Keratinocyte (primary cell): ENCODE data around the gene UNKL. TPM values are rescaled to one million over a fixed set of nuclear protein-coding genes. Genes with fewer than 3 reads are reported as not detected.

Source experiments
- DNase-seq: peaks from one replicate; pipeline ENCODE4 v3.0.0-alpha.2; 2011; ENCODE audit warnings: low read depth, missing footprints, low spot score
- FAIRE-seq: peaks from 2 replicates; lab custom pipeline; 2011; peaks lifted over from hg19 to GRCh38; lab: Jason Lieb, UNC
- H2AFZ ChIP-seq: 2 replicates; pipeline ENCODE4 v1.6.0; 2012; ENCODE audit warnings: low read length, control low read depth, inconsistent platforms; ENCODE audit not compliant: control insufficient read depth
- H3K27ac ChIP-seq: 2 replicates; pipeline ENCODE4 v1.5.1; 2011; ENCODE audit warnings: low read length; ENCODE audit not compliant: control insufficient read depth, insufficient read depth
- H3K27me3 ChIP-seq: 3 replicates; pipeline ENCODE4 v1.6.0; 2011; ENCODE audit warnings: low read length; ENCODE audit not compliant: control insufficient read depth, insufficient read depth; ENCODE audit errors: extremely low read depth
- H3K36me3 ChIP-seq, 2 experiments: 2 replicates in 1 of 2; 3 replicates in 1 of 2; pipeline ENCODE4 v1.5.1; 2011; ENCODE audit warnings: low read length in 2 of 2, mild to moderate bottlenecking in 1 of 2; ENCODE audit not compliant: control insufficient read depth in 2 of 2, insufficient read depth in 2 of 2; ENCODE audit errors: extremely low read depth in 1 of 2
- H3K4me1 ChIP-seq: 3 replicates; pipeline ENCODE4 v1.5.1; 2011; ENCODE audit warnings: low read length; ENCODE audit not compliant: control insufficient read depth, insufficient read depth; ENCODE audit errors: extremely low read depth
- H3K4me2 ChIP-seq: 3 replicates; pipeline ENCODE4 v1.6.0; 2011; ENCODE audit warnings: low read depth, low read length; ENCODE audit not compliant: control insufficient read depth, insufficient read depth; ENCODE audit errors: extremely low read depth
- H3K4me3 ChIP-seq, 3 experiments: fragments of 200-600 bp in 1 of 3; sonication (generic) in 1 of 3; 2 replicates in 2 of 3; 3 replicates in 1 of 3; pipeline ENCODE4 v1.5.1; 2011 to 2016; ENCODE audit warnings: low read length in 3 of 3, mild to moderate bottlenecking in 3 of 3, control low read depth in 2 of 3, inconsistent platforms in 1 of 3, low read depth in 1 of 3, mixed read lengths in 1 of 3, mixed run types in 1 of 3, moderate library complexity in 1 of 3; ENCODE audit not compliant: control insufficient read depth in 2 of 3, insufficient read depth in 2 of 3; ENCODE audit errors: extremely low read depth in 1 of 3
- H3K79me2 ChIP-seq: 2 replicates; pipeline ENCODE4 v1.6.0; 2012; ENCODE audit warnings: low read length; ENCODE audit not compliant: control insufficient read depth, insufficient read depth
- H3K9ac ChIP-seq: 3 replicates; pipeline ENCODE4 v1.6.0; 2011; ENCODE audit warnings: low read length; ENCODE audit not compliant: control insufficient read depth, insufficient read depth; ENCODE audit errors: extremely low read depth
- H3K9me1 ChIP-seq: 3 replicates; pipeline ENCODE4 v1.6.0; 2011; ENCODE audit warnings: low read length; ENCODE audit not compliant: control insufficient read depth, insufficient read depth; ENCODE audit errors: extremely low read depth
- H3K9me3 ChIP-seq: 2 replicates; pipeline ENCODE4 v1.5.1; 2012; ENCODE audit warnings: low read depth, low read length; ENCODE audit not compliant: control insufficient read depth
- H4K20me1 ChIP-seq: 3 replicates; pipeline ENCODE4 v1.6.0; 2011; ENCODE audit warnings: low read length; ENCODE audit not compliant: control insufficient read depth, insufficient read depth; ENCODE audit errors: extremely low read depth
- CTCF ChIP-seq, 3 experiments: IDR thresholded peaks in 1 of 3; conservative IDR thresholded peaks in 1 of 3; optimal IDR thresholded peaks in 1 of 3; 2 replicates in 2 of 3; 3 replicates in 1 of 3; pipeline versions ENCODE3 to v1.5.1; 2011; ENCODE audit warnings: low read length in 3 of 3, mild to moderate bottlenecking in 3 of 3, moderate library complexity in 2 of 3, control low read depth in 1 of 3, inconsistent platforms in 1 of 3; ENCODE audit not compliant: insufficient read depth in 2 of 3; ENCODE audit errors: extremely low read depth in 1 of 3
- EZH2 ChIP-seq: IDR thresholded peaks from one replicate; pipeline ENCODE4 v1.6.1; 2012; ENCODE audit warnings: inconsistent platforms, mild to moderate bottlenecking, low read length, moderate library complexity
- dilution Hi-C: fragments of 300-500 bp; cut with MboI; formaldehyde crosslinking; loops from one replicate; pipeline ENCODE4 v1.7.0; 2020; ENCODE audit warnings: low sequenced_read_pairs; ENCODE audit not compliant: extremely low pct_ligation_motif_present
- polyA plus RNA-seq, 5 experiments: library from polyadenylated mRNA; depleted of rRNA in 3 of 5; stranded (reverse) in 3 of 5; stranded (forward) in 1 of 5; unstranded in 1 of 5; fragments of >200 nt; gene quantifications; 1 replicate in 1 of 5; 2 replicates in 3 of 5; 3 replicates in 1 of 5; pipeline versions ENCODE4 v1.2.1 to v1.2.3, GENCODE V29; 2011 to 2012; ENCODE audit warnings: missing spikeins in 2 of 5, low read depth in 1 of 5, low replicate concordance in 1 of 5

The UNKL gene
- polyA plus RNA-seq, 1 donor (not counting 4 experiments of a cell fraction or from before 2014, with no cell fraction given): 2.3 TPM

- no peak for TF ChIP-seq EZH2
- TF ChIP-seq CTCF (optimal IDR thresholded peaks at IDR 0.05 in 1 of 3, IDR thresholded peaks at IDR 0.05 in 1 of 3, conservative IDR thresholded peaks at IDR 0.05 in 1 of 3; ENCODE audit: extremely low read depth in 1 of 3, insufficient read depth in 2 of 3, low read length in 3 of 3): no peak
- dilution Hi-C loops: no loop called here
- Histone ChIP-seq H3K4me3 (no peak overlapping the region), H3K4me2 (no peak overlapping the region), H3K9me3 (no peaks in the 10 kb centered on the region), H2AFZ (no peak overlapping the region), H4K20me1 (no peaks in the 10 kb centered on the region), H3K9me1 (no peaks in the 10 kb centered on the region), H3K36me3 (no peaks in the 10 kb centered on the region), H3K27ac (no peak overlapping the region), H3K4me1 (no peaks in the 10 kb centered on the region), H3K9ac (no peak overlapping the region), H3K79me2 (no peaks in the 10 kb centered on the region), H3K27me3 (no peaks in the 10 kb centered on the region)
- FAIRE-seq (no peak), DNase-seq (no peak)
Observed at GRCh38 chr16:1434644-1435592, 20.4 kb upstream of the UNKL start.

GRCh38 chr16:1433756-1434155 is 19.3 kb upstream of the UNKL start:
- Histone ChIP-seq H3K9me3 (no peaks in the 10 kb centered on the region), H3K4me3 (no peak overlapping the region), H3K27me3 (no peaks in the 10 kb centered on the region), H3K9me1 (no peaks in the 10 kb centered on the region), H3K4me1 (no peaks in the 10 kb centered on the region), H3K36me3 (no peaks in the 10 kb centered on the region), H4K20me1 (no peaks in the 10 kb centered on the region), H3K79me2 (no peaks in the 10 kb centered on the region), H2AFZ (no peak overlapping the region), H3K4me2 (no peak overlapping the region), H3K9ac (no peak overlapping the region), H3K27ac (no peak overlapping the region)
- DNase-seq (no peak), FAIRE-seq (no peak)
- TF ChIP-seq EZH2 (no peak), CTCF (optimal IDR thresholded peaks at IDR 0.05 in 1 of 3, IDR thresholded peaks at IDR 0.05 in 1 of 3, conservative IDR thresholded peaks at IDR 0.05 in 1 of 3; ENCODE audit: extremely low read depth in 1 of 3, insufficient read depth in 2 of 3, low read length in 3 of 3) (no peak)
- dilution Hi-C loops: no loop called here
